HepG2 (cell line): Measurements from ENCODE around the gene C11orf16. TPM values are rescaled to one million over a fixed set of nuclear protein-coding genes. Genes with fewer than 3 reads are reported as not detected.

ENCODE experiments used
- ATAC-seq: fragments of 200-7000 bp; cut with Tn5 transposase; 3 replicates; pipeline ENCODE4 v1.9.1; 2020; ENCODE audit warnings: mild to moderate bottlenecking, moderate library complexity
- BruUV-seq: library from RNA; stranded (reverse); fragments of 400-500 nt; replicated peaks from 2 replicates; lab custom pipeline; 2021; lab: Mats Ljungman, UMichigan
- CTCF ChIA-PET: fragments of 300-600 bp; formaldehyde crosslinking; extraction: SDS; loops from one replicate; lab custom pipeline; 2021; ENCODE audit warnings: low total read pairs, inconsistent platforms, low intra/inter-chr PET ratio; lab: Yijun Ruan, JAX
- POLR2A ChIA-PET: fragments of 350-600 bp; sonication (Branson Sonifier 250); formaldehyde crosslinking; loops from one replicate; lab custom pipeline; 2020; ENCODE audit warnings: antibody characterized with exemption, inconsistent platforms; lab: Yijun Ruan, JAX
- DNase-seq: peaks from one replicate; pipeline ENCODE4 v3.0.0-alpha.2; 2015; ENCODE audit warnings: low spot score
- FAIRE-seq: peaks from 3 replicates; lab custom pipeline; 2011; peaks lifted over from hg19 to GRCh38; lab: Jason Lieb, UNC
- H2AFZ ChIP-seq: one replicate; pipeline ENCODE4 v1.6.1; 2011; ENCODE audit warnings: low read length, inconsistent platforms
- H3K27ac ChIP-seq: fragments of 300-600 bp; 3 replicates; pipeline ENCODE4 v1.8.0; 2011; ENCODE audit warnings: mixed run types, mild to moderate bottlenecking, mixed read lengths, low read length, inconsistent platforms; ENCODE audit not compliant: insufficient read depth; ENCODE audit errors: extremely low read length
- H3K27me3 ChIP-seq, 2 experiments: fragments of 200-600 bp in 1 of 2; 2 replicates in 1 of 2; 3 replicates in 1 of 2; pipeline versions ENCODE4 v1.6.0 to v1.8.0; 2011; ENCODE audit warnings: low read length in 2 of 2, mild to moderate bottlenecking in 2 of 2, moderate library complexity in 2 of 2, inconsistent platforms in 1 of 2; ENCODE audit not compliant: insufficient read depth in 2 of 2, control insufficient read depth in 1 of 2
- H3K36me3 ChIP-seq, 2 experiments: fragments of 200-600 bp in 1 of 2; replicated peaks in 1 of 2; 2 replicates in 1 of 2; 3 replicates in 1 of 2; pipeline versions ENCODE4 v1.5.1 to v1.8.0; 2011; ENCODE audit warnings: low read length in 2 of 2, inconsistent platforms in 1 of 2; ENCODE audit not compliant: insufficient read depth in 2 of 2, control insufficient read depth in 1 of 2
- H3K4me1 ChIP-seq: 2 replicates; pipeline ENCODE4 v1.5.1; 2012; ENCODE audit warnings: low read length, inconsistent platforms; ENCODE audit not compliant: insufficient read depth
- H3K4me2 ChIP-seq: 2 replicates; pipeline ENCODE4 v1.6.0; 2011; ENCODE audit warnings: low read depth, low read length, inconsistent platforms
- H3K4me3 ChIP-seq, 3 experiments: fragments of 200-600 bp in 1 of 3; sonication (generic), shearing (Covaris generic) in 1 of 3; replicated peaks in 1 of 3; 2 replicates each; pipeline ENCODE4 v1.5.1; 2011 to 2016; ENCODE audit warnings: low read length in 3 of 3, inconsistent platforms in 2 of 3, low read depth in 2 of 3, mild to moderate bottlenecking in 2 of 3, control low read depth in 1 of 3, mixed read lengths in 1 of 3; ENCODE audit not compliant: insufficient read depth in 1 of 3
- H3K79me2 ChIP-seq: one replicate; pipeline ENCODE4 v1.6.1; 2011; ENCODE audit warnings: low read length, inconsistent platforms; ENCODE audit not compliant: insufficient read depth
- H3K9ac ChIP-seq: 2 replicates; pipeline ENCODE4 v1.6.0; 2011; ENCODE audit warnings: mild to moderate bottlenecking, low read depth, low read length, inconsistent platforms; ENCODE audit not compliant: insufficient read depth
- H3K9me3 ChIP-seq: 2 replicates; pipeline ENCODE4 v1.5.1; 2012; ENCODE audit warnings: mild to moderate bottlenecking, low read length
- H4K20me1 ChIP-seq: 2 replicates; pipeline ENCODE4 v1.6.0; 2011; ENCODE audit warnings: inconsistent platforms, mild to moderate bottlenecking, low read length, moderate library complexity; ENCODE audit not compliant: insufficient read depth
- GLI4 ChIP-seq: sonication (generic); formaldehyde crosslinking; IDR thresholded peaks from 2 replicates; pipeline ENCODE4 v1.5.1; 2020; ENCODE audit warnings: missing genetic modification reagents, mild to moderate bottlenecking, moderate library complexity, borderline replicate concordance
- HNRNPUL1 ChIP-seq: fragments of 200-400 bp; formaldehyde crosslinking; IDR thresholded peaks from 2 replicates; pipeline ENCODE4 v1.6.1; 2017; ENCODE audit warnings: low read depth, mild to moderate bottlenecking, low read length, moderate library complexity
- MAF1 ChIP-seq: sonication (generic); formaldehyde crosslinking; IDR thresholded peaks from 2 replicates; pipeline ENCODE4 v1.5.0; 2020; ENCODE audit warnings: missing genetic modification reagents, borderline replicate concordance
- MBNL3 ChIP-seq: fragments of 250-450 bp; sonication (Bioruptor Pico); conservative IDR thresholded peaks from 2 replicates; pipeline ENCODE4 v1.8.0; 2022; ENCODE audit warnings: mild to moderate bottlenecking, inconsistent platforms
- MXD1 ChIP-seq: sonication (generic); formaldehyde crosslinking; IDR thresholded peaks from 2 replicates; pipeline ENCODE4 v1.4.0; 2020; ENCODE audit warnings: mild to moderate bottlenecking, missing genetic modification reagents
- PHF5A ChIP-seq: IDR thresholded peaks from one replicate; pipeline ENCODE4 v1.6.1; 2018; ENCODE audit warnings: low read depth, missing genetic modification reagents; ENCODE audit not compliant: unreplicated experiment
- RFX5 ChIP-seq: IDR thresholded peaks from 2 replicates; pipeline ENCODE4 v1.6.1; 2011; ENCODE audit warnings: low read depth, low read length, improper control_type of control experiment
- SIX1 ChIP-seq: sonication (generic); formaldehyde crosslinking; IDR thresholded peaks from 2 replicates; pipeline ENCODE4 v1.4.0; 2020; ENCODE audit warnings: missing genetic modification reagents, borderline replicate concordance
- TEF ChIP-seq: sonication (generic); formaldehyde crosslinking; IDR thresholded peaks from 2 replicates; pipeline ENCODE4 v1.5.0; 2020; ENCODE audit warnings: missing genetic modification reagents
- ZNF251 ChIP-seq: sonication (generic); formaldehyde crosslinking; IDR thresholded peaks from 2 replicates; pipeline ENCODE4 v1.9.0; 2021; ENCODE audit warnings: mild to moderate bottlenecking, missing genetic modification reagents
- ZNF570 ChIP-seq: sonication (generic); formaldehyde crosslinking; IDR thresholded peaks from 2 replicates; pipeline ENCODE4 v1.4.0; 2020; ENCODE audit warnings: mild to moderate bottlenecking, missing genetic modification reagents, borderline replicate concordance
- ZNF674 ChIP-seq: sonication (generic); formaldehyde crosslinking; IDR thresholded peaks from 2 replicates; pipeline ENCODE4 v1.5.0; 2020; ENCODE audit warnings: low read depth, mild to moderate bottlenecking, missing genetic modification reagents
- ZNF704 ChIP-seq: sonication (generic); formaldehyde crosslinking; IDR thresholded peaks from 2 replicates; pipeline ENCODE4 v1.8.1; 2023; ENCODE audit warnings: mild to moderate bottlenecking, inconsistent platforms, moderate library complexity, missing genetic modification reagents, borderline replicate concordance
- ZNF761 ChIP-seq: sonication (generic); formaldehyde crosslinking; conservative IDR thresholded peaks from 2 replicates; pipeline ENCODE4 v1.4.0; 2020; ENCODE audit warnings: mild to moderate bottlenecking, missing genetic modification reagents
- WGBS: methylation state at CpG from one replicate; pipeline ENCODE4 v1.1.6; 2017; ENCODE audit warnings: low lambda C conversion rate; 5-methylcytosine and 5-hydroxymethylcytosine counted together
- in situ Hi-C: cut with HindIII; loops from 2 replicates; pipeline ENCODE4 v1.10.0; 2017; ENCODE audit warnings: low pct_unique_long_range_greater_than_20kb; ENCODE audit not compliant: extremely low pct_ligation_motif_present
- intact Hi-C: fragments of 100-400 bp; cut with micrococcal nuclease; formaldehyde crosslinking; loops from one replicate; pipeline ENCODE4 v1.10.0; 2022; ENCODE audit not compliant: unreplicated experiment
- polyA plus RNA-seq, 8 experiments: library from polyadenylated mRNA; depleted of rRNA in 3 of 8; stranded (reverse) in 7 of 8; unstranded in 1 of 8; fragments of >200 nt; fragmentation: Illumina TruSeq in 4 of 8; extraction: Trizol in 4 of 8; gene quantifications; 2 replicates each; pipeline versions ENCODE4 v1.2.1 to v1.2.3, GENCODE V29; 2011 to 2016; ENCODE audit warnings: low read depth in 4 of 8, missing spikeins in 1 of 8, mixed read lengths in 1 of 8; ENCODE audit not compliant: insufficient read depth in 1 of 8
- total RNA-seq, 5 experiments: library from RNA; depleted of rRNA; stranded (reverse); fragments of >200 nt; fragmentation: Illumina TruSeq; extraction: Trizol; gene quantifications; 2 replicates each; pipeline ENCODE4 v1.2.3, GENCODE V29; 2016; ENCODE audit warnings: low read depth in 1 of 5

C11orf16 gene
- total and polyA plus RNA-seq, 2 of the 13 experiments (the other 11 are each of a cell fraction or from before 2014, with no cell fraction given) = not detected

GRCh38 chr11:8973121-8973520 lies 40.4 kb upstream of the C11orf16 start (continued):
- TF ChIP-seq PHF5A (CRISPR knock-in tag) (no peak), RFX5 (no peak)

GRCh38 chr11:8971924-8972316 lies 39.2 kb upstream of the C11orf16 start:
- no peak overlapping the region for H3K9ac ChIP-seq
- no peak overlapping the region for H3K27ac ChIP-seq
- no peak for DNase-seq
- no peak overlapping the region for H3K4me3 ChIP-seq
- H2AFZ ChIP-seq = no peak overlapping the region
- no peak for FAIRE-seq
- BruUV-seq = no TSS peak
- ChIA-PET POLR2A (no interaction called here), CTCF (no interaction called here)
- H3K9me3 ChIP-seq = no peaks in the 10 kb centered on the region
- no peaks in the 10 kb centered on the region for H3K4me1 ChIP-seq
- no peak for TF ChIP-seq MXD1 (CRISPR knock-in tag)
- no peak for TF ChIP-seq MBNL3 (CRISPR knock-in tag)
- TF ChIP-seq, all 625 proteins: peak for 0
- in situ Hi-C loops = loop anchor here (25.0 kb wide), 1 partner anchor 285 kb away; the partner anchor contains the start of genes RPL27A and TRIM66
- no peak overlapping the region for H3K4me2 ChIP-seq
- no peaks in the 10 kb centered on the region for H3K27me3 ChIP-seq
- H3K36me3 ChIP-seq = no peaks in the 10 kb centered on the region
- no peak for ATAC-seq
- 61% methylated on average over 1 of the region's 1 CpG for WGBS
- no peaks in the 10 kb centered on the region for H3K79me2 ChIP-seq
- H4K20me1 ChIP-seq = no peaks in the 10 kb centered on the region
- intact Hi-C loops = no loop called here

GRCh38 chr11:8971196-8971923 lies 38.6 kb upstream of the C11orf16 start:
- H3K79me2 ChIP-seq = no peaks in the 10 kb centered on the region
- DNase-seq = no peak
- intact Hi-C loops (no loop called here), in situ Hi-C loops (loop anchor here (25.0 kb wide), 1 partner anchor 284 kb away; the partner anchor contains the start of genes RPL27A and TRIM66)
- H3K9me3 ChIP-seq = no peaks in the 10 kb centered on the region
- ChIA-PET CTCF (no interaction called here), POLR2A (no interaction called here)
- no peaks in the 10 kb centered on the region for H4K20me1 ChIP-seq
- no peak for FAIRE-seq
- 73% methylated on average over 2 of the region's 2 CpGs for WGBS
- BruUV-seq = no TSS peak
- H3K27ac ChIP-seq = no peak overlapping the region
- H3K4me1 ChIP-seq = no peaks in the 10 kb centered on the region
- H3K27me3 ChIP-seq = no peaks in the 10 kb centered on the region
- H3K4me3 ChIP-seq = no peak overlapping the region
- H3K36me3 ChIP-seq = no peaks in the 10 kb centered on the region
- no peak overlapping the region for H2AFZ ChIP-seq
- no peak for ATAC-seq
- H3K9ac ChIP-seq = no peak overlapping the region
- no peak overlapping the region for H3K4me2 ChIP-seq
- no peak for TF ChIP-seq HNRNPUL1
- no peak for TF ChIP-seq ZNF251
- no peak for TF ChIP-seq SIX1 (CRISPR knock-in tag)
- no peak for TF ChIP-seq ZNF570 (CRISPR knock-in tag)
- TF ChIP-seq ZNF674 (CRISPR knock-in tag) = no peak
- TF ChIP-seq ZNF761 = no peak
- TF ChIP-seq GLI4 = no peak
- TF ChIP-seq MAF1 (CRISPR knock-in tag) = no peak
- no peak for TF ChIP-seq ZNF704 (CRISPR knock-in tag)
- no peak for TF ChIP-seq TEF
